ENCODE measurements around the gene SPIB. TPM values are rescaled to one million over a fixed set of nuclear protein-coding genes. Genes with fewer than 3 reads are reported as not detected.

Gene SPIB
- total RNA-seq, 2 donors from 2014 or later, result not detected

DNA sequence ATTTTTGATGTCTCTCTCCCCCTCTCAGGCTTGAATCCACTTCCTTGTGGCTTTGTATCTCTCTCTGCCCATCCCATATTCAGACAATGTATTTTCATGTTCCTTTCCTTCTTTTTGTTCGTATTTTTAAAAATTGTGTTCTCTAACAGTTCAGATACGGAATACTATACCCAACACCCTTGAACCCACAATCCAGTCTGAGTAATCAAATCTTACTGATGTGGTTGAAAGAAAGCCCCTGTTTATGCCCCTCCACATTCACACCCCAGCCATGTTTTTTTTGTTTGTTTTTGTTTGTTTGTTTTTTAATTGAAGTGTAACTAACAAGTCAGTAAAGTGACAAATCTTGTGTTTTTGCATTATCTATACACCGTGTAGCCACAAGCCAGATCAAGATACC, 1.4 kb downstream of the SPIB start:
- H3K27me3 ChIP-seq (replicated peaks; ENCODE audit: insufficient read depth), result peaks cover 3% of the 10 kb centered on the region
- no peak overlapping the region for H3K27ac ChIP-seq
- intact Hi-C loops (cut with DNase I), result no loop called here
- TF ChIP-seq POLR2A (IDR thresholded peaks at IDR 0.05) (no peak), POLR2AphosphoS5 (IDR thresholded peaks at IDR 0.05) (no peak)
- TF ChIP-seq, protein P1, sequence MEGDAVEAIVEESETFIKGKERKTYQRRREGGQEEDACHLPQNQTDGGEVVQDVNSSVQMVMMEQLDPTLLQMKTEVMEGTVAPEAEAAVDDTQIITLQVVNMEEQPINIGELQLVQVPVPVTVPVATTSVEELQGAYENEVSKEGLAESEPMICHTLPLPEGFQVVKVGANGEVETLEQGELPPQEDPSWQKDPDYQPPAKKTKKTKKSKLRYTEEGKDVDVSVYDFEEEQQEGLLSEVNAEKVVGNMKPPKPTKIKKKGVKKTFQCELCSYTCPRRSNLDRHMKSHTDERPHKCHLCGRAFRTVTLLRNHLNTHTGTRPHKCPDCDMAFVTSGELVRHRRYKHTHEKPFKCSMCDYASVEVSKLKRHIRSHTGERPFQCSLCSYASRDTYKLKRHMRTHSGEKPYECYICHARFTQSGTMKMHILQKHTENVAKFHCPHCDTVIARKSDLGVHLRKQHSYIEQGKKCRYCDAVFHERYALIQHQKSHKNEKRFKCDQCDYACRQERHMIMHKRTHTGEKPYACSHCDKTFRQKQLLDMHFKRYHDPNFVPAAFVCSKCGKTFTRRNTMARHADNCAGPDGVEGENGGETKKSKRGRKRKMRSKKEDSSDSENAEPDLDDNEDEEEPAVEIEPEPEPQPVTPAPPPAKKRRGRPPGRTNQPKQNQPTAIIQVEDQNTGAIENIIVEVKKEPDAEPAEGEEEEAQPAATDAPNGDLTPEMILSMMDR (IDR thresholded peaks at IDR 0.05), result no peak
- H3K4me1 ChIP-seq (replicated peaks), result no peaks in the 10 kb centered on the region
- no peak for DNase-seq (ENCODE audit: low spot score)
- no peaks in the 10 kb centered on the region for H3K9me3 ChIP-seq
- WGBS, result 58% methylated on average over 3 of the region's 3 CpGs
- H3K36me3 ChIP-seq, result no peaks in the 10 kb centered on the region
- H3K4me3 ChIP-seq, result no peak overlapping the region

DNA sequence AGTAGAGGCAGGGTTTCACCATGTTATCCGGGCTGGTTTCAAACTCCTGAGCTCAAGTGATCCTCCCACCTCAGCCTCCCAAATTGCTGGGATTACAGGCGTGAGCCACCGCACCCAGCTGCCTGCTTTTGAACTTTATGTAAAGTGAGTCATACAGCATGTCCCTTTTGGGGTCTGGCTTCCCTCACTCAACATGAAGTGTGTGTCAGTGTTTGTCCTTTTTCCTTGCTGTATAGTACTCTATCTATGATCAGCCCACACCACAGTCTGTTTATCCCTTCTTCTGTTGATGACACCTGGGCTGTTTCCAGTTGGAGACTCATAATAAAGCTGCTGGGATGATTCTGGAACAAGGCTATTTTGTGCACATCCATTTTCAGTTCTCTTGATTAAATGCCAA, 2.1 kb downstream of the SPIB start:
- H3K4me3 ChIP-seq, result no peak overlapping the region

DNA sequence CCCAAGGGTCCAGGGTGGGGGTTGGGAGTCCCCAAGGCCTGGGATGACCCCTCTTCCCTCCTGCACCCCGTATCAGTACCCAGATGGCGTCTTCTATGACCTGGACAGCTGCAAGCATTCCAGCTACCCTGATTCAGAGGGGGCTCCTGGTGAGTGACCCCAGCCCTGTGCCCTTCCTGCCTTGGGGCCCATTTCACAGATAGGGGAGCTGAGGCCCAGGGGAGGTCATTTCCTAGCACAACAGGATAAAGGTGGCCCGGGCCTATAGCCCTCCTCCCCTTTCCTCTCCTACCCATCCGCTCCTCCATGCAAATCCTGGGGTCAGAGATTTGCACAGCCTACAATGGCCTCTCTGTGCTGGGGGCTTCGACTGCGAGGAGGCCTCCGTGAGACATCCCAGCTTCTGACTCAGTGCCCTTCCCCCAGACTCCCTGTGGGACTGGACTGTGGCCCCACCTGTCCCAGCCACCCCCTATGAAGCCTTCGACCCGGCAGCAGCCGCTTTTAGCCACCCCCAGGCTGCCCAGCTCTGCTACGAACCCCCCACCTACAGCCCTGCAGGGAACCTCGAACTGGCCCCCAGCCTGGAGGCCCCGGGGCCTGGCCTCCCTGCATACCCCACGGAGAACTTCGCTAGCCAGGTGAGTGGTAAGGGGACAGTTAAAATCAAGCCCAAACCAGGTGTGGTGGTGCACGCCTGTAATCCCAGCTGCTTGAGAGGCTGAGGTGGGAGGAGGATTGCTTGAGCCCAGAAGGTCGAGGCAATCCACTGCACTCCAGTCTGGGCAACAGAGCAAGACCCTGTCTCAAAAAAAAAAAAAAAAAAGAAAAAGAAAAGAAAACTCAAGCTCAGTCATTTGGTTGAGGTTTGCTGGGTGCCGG, 3.9 kb downstream of the SPIB start:
- intact Hi-C loops (cut with DNase I), result no loop called here
- Histone ChIP-seq H3K36me3 (no peaks in the 10 kb centered on the region), H3K27ac (no peak overlapping the region), H3K4me3 (no peak overlapping the region), H3K4me1 (replicated peaks) (no peaks in the 10 kb centered on the region), H3K27me3 (replicated peaks; ENCODE audit: insufficient read depth) (peaks cover 3% of the 10 kb centered on the region), H3K9me3 (no peaks in the 10 kb centered on the region)
- TF ChIP-seq POLR2A (IDR thresholded peaks at IDR 0.05) (no peak), POLR2AphosphoS5 (IDR thresholded peaks at IDR 0.05) (no peak)
- TF ChIP-seq, protein P1 (IDR thresholded peaks at IDR 0.05), result no peak
- WGBS, result 85% methylated on average over 18 of the region's 18 CpGs
- DNase-seq (ENCODE audit: low spot score), result no peak

More for the DNA sequence above, 2.1 kb downstream of the SPIB start:
- Histone ChIP-seq H3K27me3 (replicated peaks; ENCODE audit: insufficient read depth) (peaks cover 3% of the 10 kb centered on the region), H3K9me3 (no peaks in the 10 kb centered on the region), H3K36me3 (no peaks in the 10 kb centered on the region), H3K27ac (no peak overlapping the region), H3K4me1 (replicated peaks) (no peaks in the 10 kb centered on the region)
- intact Hi-C loops (cut with DNase I), result no loop called here
- no peak for DNase-seq (ENCODE audit: low spot score)
- TF ChIP-seq POLR2A (IDR thresholded peaks at IDR 0.05) (no peak), POLR2AphosphoS5 (IDR thresholded peaks at IDR 0.05) (no peak)
- TF ChIP-seq, protein P1 (IDR thresholded peaks at IDR 0.05), result no peak
- 75% methylated on average over 3 of the region's 3 CpGs for WGBS

DNA sequence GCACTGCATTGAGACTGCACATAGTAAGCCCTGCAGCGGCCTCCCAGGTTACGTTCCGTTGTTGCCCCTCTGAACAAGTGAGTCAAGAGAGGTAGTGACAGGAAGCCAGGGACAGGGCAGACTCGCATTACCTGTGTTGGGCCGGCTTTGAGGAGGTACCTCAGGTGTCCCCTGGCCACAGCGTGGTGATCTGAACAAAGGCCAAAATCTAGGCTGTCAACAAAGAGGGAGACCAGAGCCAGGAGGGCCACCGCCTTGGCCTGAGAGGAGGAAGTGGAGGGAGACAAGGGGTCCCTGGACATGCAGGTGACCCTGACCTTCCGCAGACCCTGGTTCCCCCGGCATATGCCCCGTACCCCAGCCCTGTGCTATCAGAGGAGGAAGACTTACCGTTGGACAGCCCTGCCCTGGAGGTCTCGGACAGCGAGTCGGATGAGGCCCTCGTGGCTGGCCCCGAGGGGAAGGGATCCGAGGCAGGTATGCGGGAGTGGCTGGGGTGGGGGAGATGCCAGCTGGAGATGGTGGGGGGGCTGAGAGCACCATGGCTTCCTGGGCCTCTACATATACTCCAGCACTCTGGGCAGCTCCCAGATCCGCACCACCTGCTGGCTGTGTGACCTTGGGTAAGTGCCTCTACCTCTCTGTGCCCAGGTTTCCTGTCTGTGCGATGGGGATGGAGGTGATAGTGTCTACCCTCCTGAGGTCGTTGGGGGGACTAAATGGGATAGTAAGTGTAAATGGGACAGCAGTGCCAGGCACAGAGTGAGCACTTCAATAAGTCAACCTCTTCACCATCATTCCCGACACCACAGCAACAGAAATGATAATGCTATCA, 4.8 kb downstream of the SPIB start:
- 77% methylated on average over 22 of the region's 22 CpGs for WGBS
- no peak for TF ChIP-seq POLR2AphosphoS5 (IDR thresholded peaks at IDR 0.05)
- TF ChIP-seq, protein P1 (IDR thresholded peaks at IDR 0.05), result no peak
- no peak for TF ChIP-seq POLR2A (IDR thresholded peaks at IDR 0.05)
- H3K27ac ChIP-seq, result no peak overlapping the region
- no peaks in the 10 kb centered on the region for H3K9me3 ChIP-seq
- no peak for DNase-seq (ENCODE audit: low spot score)
- peaks cover 3% of the 10 kb centered on the region for H3K27me3 ChIP-seq (replicated peaks; ENCODE audit: insufficient read depth)
- intact Hi-C loops (cut with DNase I), result no loop called here
- H3K36me3 ChIP-seq, result no peaks in the 10 kb centered on the region
- no peak overlapping the region for H3K4me3 ChIP-seq
- no peaks in the 10 kb centered on the region for H3K4me1 ChIP-seq (replicated peaks)
